ENCODE measurements around the gene SAMD3.

SAMD3 gene

GRCh38 chr6:130187335-130188206 is 35.2 kb downstream of the SAMD3 start:
- no peak overlapping the region for H3K4me2 ChIP-seq (ENCODE audit: low read length, poor library complexity, severe bottlenecking)
- H2BK15ac ChIP-seq (ENCODE audit: low read depth, poor library complexity, severe bottlenecking), result no peak overlapping the region
- no peak for DNase-seq
- no peak overlapping the region for H4K8ac ChIP-seq (ENCODE audit: low read length)
- whole genome bisulfite sequencing, result 92% methylated on average over 1 of the region's 3 CpGs
- no peak overlapping the region for H3K27ac ChIP-seq (ENCODE audit: low read length, poor library complexity, severe bottlenecking)
- peaks cover 1% of the 10 kb centered on the region for H3K4me1 ChIP-seq (ENCODE audit: control insufficient read depth, insufficient read depth, low read depth, low read length)
- no peak overlapping the region for H2BK120ac ChIP-seq (ENCODE audit: low read depth, low read length)
- H3K4ac ChIP-seq (ENCODE audit: low read depth in 1 of 2, low read length in 2 of 2), result no peak overlapping the region
- no peak overlapping the region for H2AFZ ChIP-seq (ENCODE audit: low read depth, low read length)
- no peak overlapping the region for H3K23ac ChIP-seq (ENCODE audit: low read length in 2 of 2)
- peaks cover 0 to 11% of the 10 kb centered on the region in 2 experiments for H3K36me3 ChIP-seq (ENCODE audit: control insufficient read depth in 1 of 2, insufficient read depth in 2 of 2, low read depth in 1 of 2, low read length in 2 of 2)
- H3K79me1 ChIP-seq (replicated peaks; ENCODE audit: low read length, poor library complexity, severe bottlenecking), result no peaks in the 10 kb centered on the region
- no peak overlapping the region for H2BK5ac ChIP-seq (ENCODE audit: low read depth, low read length, poor library complexity, severe bottlenecking)
- H2AK5ac ChIP-seq (ENCODE audit: low read length, severe bottlenecking), result no peak overlapping the region
- H3K4me3 ChIP-seq (ENCODE audit: insufficient read depth in 1 of 2, low read depth in 1 of 2, low read length in 2 of 2), result no peak overlapping the region
- no peak overlapping the region for H4K91ac ChIP-seq (ENCODE audit: low read length)
- H3K27me3 ChIP-seq (ENCODE audit: control insufficient read depth in 1 of 2, insufficient read depth in 1 of 2, low read length in 2 of 2), result no peaks in the 10 kb centered on the region
- H3K18ac ChIP-seq (ENCODE audit: low read depth in 1 of 2, low read length in 2 of 2), result no peak overlapping the region
- H3K14ac ChIP-seq (ENCODE audit: low read length in 2 of 2), result no peak overlapping the region
- H3K9me3 ChIP-seq (ENCODE audit: control insufficient read depth, low read length), result no peaks in the 10 kb centered on the region
- no peak overlapping the region for H2BK12ac ChIP-seq (ENCODE audit: low read length in 2 of 2)
- H3K9ac ChIP-seq (ENCODE audit: low read length), result no peak overlapping the region

GRCh38 chr6:130185658-130186057 is 37.1 kb downstream of the SAMD3 start:
- Histone ChIP-seq H3K9ac (ENCODE audit: low read length) (no peak overlapping the region), H4K8ac (ENCODE audit: low read length) (no peak overlapping the region), H3K79me1 (replicated peaks; ENCODE audit: low read length, poor library complexity, severe bottlenecking) (no peaks in the 10 kb centered on the region), H2AFZ (ENCODE audit: low read depth, low read length) (no peak overlapping the region), H3K23ac (ENCODE audit: low read length in 2 of 2) (no peak overlapping the region), H2BK15ac (ENCODE audit: low read depth, poor library complexity, severe bottlenecking) (no peak overlapping the region), H2BK5ac (ENCODE audit: low read depth, low read length, poor library complexity, severe bottlenecking) (no peak overlapping the region), H3K14ac (ENCODE audit: low read length in 2 of 2) (no peak overlapping the region), H3K4me3 (ENCODE audit: insufficient read depth in 1 of 2, low read depth in 1 of 2, low read length in 2 of 2) (no peak overlapping the region), H3K4me1 (ENCODE audit: control insufficient read depth, insufficient read depth, low read depth, low read length) (peaks cover 1% of the 10 kb centered on the region), H3K9me3 (ENCODE audit: control insufficient read depth, low read length) (no peaks in the 10 kb centered on the region), H2BK12ac (ENCODE audit: low read length in 2 of 2) (no peak overlapping the region), H3K4ac (ENCODE audit: low read depth in 1 of 2, low read length in 2 of 2) (no peak overlapping the region), H3K36me3 (ENCODE audit: control insufficient read depth in 1 of 2, insufficient read depth in 2 of 2, low read depth in 1 of 2, low read length in 2 of 2) (peaks cover 0 to 14% of the 10 kb centered on the region in 2 experiments), H4K91ac (ENCODE audit: low read length) (no peak overlapping the region), H3K4me2 (ENCODE audit: low read length, poor library complexity, severe bottlenecking) (no peak overlapping the region), H3K18ac (ENCODE audit: low read depth in 1 of 2, low read length in 2 of 2) (no peak overlapping the region), H2AK5ac (ENCODE audit: low read length, severe bottlenecking) (no peak overlapping the region), H3K27me3 (ENCODE audit: control insufficient read depth in 1 of 2, insufficient read depth in 1 of 2, low read length in 2 of 2) (no peaks in the 10 kb centered on the region), H3K27ac (ENCODE audit: low read length, poor library complexity, severe bottlenecking) (no peak overlapping the region), H2BK120ac (ENCODE audit: low read depth, low read length) (no peak overlapping the region)
- DNase-seq, result no peak
- whole genome bisulfite sequencing, result 94% methylated on average over 3 of the region's 3 CpGs

GRCh38 chr6:130183271-130184222 is 39.2 kb downstream of the SAMD3 start:
- no peak overlapping the region for H3K4ac ChIP-seq (ENCODE audit: low read depth in 1 of 2, low read length in 2 of 2)
- H2BK5ac ChIP-seq (ENCODE audit: low read depth, low read length, poor library complexity, severe bottlenecking), result no peak overlapping the region
- no peak overlapping the region for H3K4me3 ChIP-seq (ENCODE audit: insufficient read depth in 1 of 2, low read depth in 1 of 2, low read length in 2 of 2)
- no peak overlapping the region for H3K23ac ChIP-seq (ENCODE audit: low read length in 2 of 2)
- H3K4me2 ChIP-seq (ENCODE audit: low read length, poor library complexity, severe bottlenecking), result no peak overlapping the region
- no peak overlapping the region for H3K27ac ChIP-seq (ENCODE audit: low read length, poor library complexity, severe bottlenecking)
- no peak overlapping the region for H4K8ac ChIP-seq (ENCODE audit: low read length)
- no peaks in the 10 kb centered on the region for H3K27me3 ChIP-seq (ENCODE audit: control insufficient read depth in 1 of 2, insufficient read depth in 1 of 2, low read length in 2 of 2)
- no peak overlapping the region for H3K14ac ChIP-seq (ENCODE audit: low read length in 2 of 2)
- H2BK120ac ChIP-seq (ENCODE audit: low read depth, low read length), result no peak overlapping the region
- H3K4me1 ChIP-seq (ENCODE audit: control insufficient read depth, insufficient read depth, low read depth, low read length), result peaks cover 1% of the 10 kb centered on the region
- H3K36me3 ChIP-seq (ENCODE audit: control insufficient read depth in 1 of 2, insufficient read depth in 2 of 2, low read depth in 1 of 2, low read length in 2 of 2), result peaks cover 0 to 18% of the 10 kb centered on the region in 2 experiments
- no peak overlapping the region for H2BK12ac ChIP-seq (ENCODE audit: low read length in 2 of 2)
- H4K91ac ChIP-seq (ENCODE audit: low read length), result no peak overlapping the region
- 95% methylated on average over 9 of the region's 9 CpGs for WGBS
- no peak overlapping the region for H3K9ac ChIP-seq (ENCODE audit: low read length)
- no peak for DNase-seq
- H3K9me3 ChIP-seq (ENCODE audit: control insufficient read depth, low read length), result no peaks in the 10 kb centered on the region
- H2AK5ac ChIP-seq (ENCODE audit: low read length, severe bottlenecking), result no peak overlapping the region
- H3K18ac ChIP-seq (ENCODE audit: low read depth in 1 of 2, low read length in 2 of 2), result no peak overlapping the region
- no peaks in the 10 kb centered on the region for H3K79me1 ChIP-seq (replicated peaks; ENCODE audit: low read length, poor library complexity, severe bottlenecking)
- H2BK15ac ChIP-seq (ENCODE audit: low read depth, poor library complexity, severe bottlenecking), result no peak overlapping the region
- no peak overlapping the region for H2AFZ ChIP-seq (ENCODE audit: low read depth, low read length)

GRCh38 chr6:130182466-130182865 is 40.3 kb downstream of the SAMD3 start:
- Histone ChIP-seq H4K91ac (ENCODE audit: low read length) (no peak overlapping the region), H3K27ac (ENCODE audit: low read length, poor library complexity, severe bottlenecking) (no peak overlapping the region), H3K14ac (ENCODE audit: low read length in 2 of 2) (no peak overlapping the region), H3K23ac (ENCODE audit: low read length in 2 of 2) (no peak overlapping the region), H2AK5ac (ENCODE audit: low read length, severe bottlenecking) (no peak overlapping the region), H2BK120ac (ENCODE audit: low read depth, low read length) (no peak overlapping the region), H2BK12ac (ENCODE audit: low read length in 2 of 2) (no peak overlapping the region), H3K18ac (ENCODE audit: low read depth in 1 of 2, low read length in 2 of 2) (no peak overlapping the region), H3K9ac (ENCODE audit: low read length) (no peak overlapping the region), H2AFZ (ENCODE audit: low read depth, low read length) (no peak overlapping the region), H3K4me3 (ENCODE audit: insufficient read depth in 1 of 2, low read depth in 1 of 2, low read length in 2 of 2) (no peak overlapping the region), H3K4me1 (ENCODE audit: control insufficient read depth, insufficient read depth, low read depth, low read length) (peaks cover 1% of the 10 kb centered on the region), H3K79me1 (replicated peaks; ENCODE audit: low read length, poor library complexity, severe bottlenecking) (no peaks in the 10 kb centered on the region), H3K27me3 (ENCODE audit: control insufficient read depth in 1 of 2, insufficient read depth in 1 of 2, low read length in 2 of 2) (no peaks in the 10 kb centered on the region), H3K4ac (ENCODE audit: low read depth in 1 of 2, low read length in 2 of 2) (no peak overlapping the region), H2BK15ac (ENCODE audit: low read depth, poor library complexity, severe bottlenecking) (no peak overlapping the region), H3K9me3 (ENCODE audit: control insufficient read depth, low read length) (no peaks in the 10 kb centered on the region), H3K4me2 (ENCODE audit: low read length, poor library complexity, severe bottlenecking) (no peak overlapping the region), H4K8ac (ENCODE audit: low read length) (no peak overlapping the region), H3K36me3 (ENCODE audit: control insufficient read depth in 1 of 2, insufficient read depth in 2 of 2, low read depth in 1 of 2, low read length in 2 of 2) (peaks cover 0 to 18% of the 10 kb centered on the region in 2 experiments), H2BK5ac (ENCODE audit: low read depth, low read length, poor library complexity, severe bottlenecking) (no peak overlapping the region)
- no peak for DNase-seq
